NCI-H1694 (cell line): Measurements from ENCODE around the gene ALG12.

ENCODE experiments used
- DNase-seq: peaks from one replicate; lab custom pipeline; 2025; lab: John Stamatoyannopoulos, UW

The ALG12 gene

GRCh38 chr22:49917974-49918910, at the start of gene ALG12, which contains the start of gene CRELD2:
ALG12 (minus strand) TSS chr22:49918438; CDS start chr22:49913765, 4,673 bp downstream.
CRELD2 (plus strand) TSS chr22:49918634; CDS start chr22:49918770, 136 bp downstream.
- peak; percentile 81 for DNase-seq

- no peak for DNase-seq
Measured at GRCh38 chr22:49967706-49968208, 49.5 kb upstream of the ALG12 start.

GRCh38 chr22:49966774-49967705, 48.8 kb upstream of the ALG12 start:
- no peak for DNase-seq

- DNase-seq = no peak
Measured at GRCh38 chr22:49966041-49966773, 48.0 kb upstream of the ALG12 start.

- no peak for DNase-seq
Measured at GRCh38 chr22:49965091-49966040, 47.1 kb upstream of the ALG12 start.

GRCh38 chr22:49964136-49965090, 46.2 kb upstream of the ALG12 start:
- DNase-seq = no peak

GRCh38 chr22:49963647-49964026, 45.4 kb upstream of the ALG12 start:
- no peak for DNase-seq

- no peak for DNase-seq
Measured at GRCh38 chr22:49962751-49963646, 44.8 kb upstream of the ALG12 start.

- DNase-seq = peak; percentile 33
Measured at GRCh38 chr22:49962012-49962750, 43.9 kb upstream of the ALG12 start.

- DNase-seq = no peak
Measured at GRCh38 chr22:49961601-49962011, 43.4 kb upstream of the ALG12 start.

GRCh38 chr22:49961005-49961600, 42.9 kb upstream of the ALG12 start:
- DNase-seq = no peak

GRCh38 chr22:49960159-49961004, 42.1 kb upstream of the ALG12 start, which contains the start of gene PIM3:
PIM3 (plus strand) TSS chr22:49960772; CDS start chr22:49960948, 176 bp downstream.
- DNase-seq = peak; percentile 94

- no peak for DNase-seq
Measured at GRCh38 chr22:49959782-49960158, 41.5 kb upstream of the ALG12 start.

- DNase-seq = no peak
Measured at GRCh38 chr22:49958931-49959781, 40.9 kb upstream of the ALG12 start.

GRCh38 chr22:49958366-49958921, 40.2 kb upstream of the ALG12 start:
- DNase-seq = no peak
